ENCODE results near the gene PPTC7.

PPTC7 gene

DNA sequence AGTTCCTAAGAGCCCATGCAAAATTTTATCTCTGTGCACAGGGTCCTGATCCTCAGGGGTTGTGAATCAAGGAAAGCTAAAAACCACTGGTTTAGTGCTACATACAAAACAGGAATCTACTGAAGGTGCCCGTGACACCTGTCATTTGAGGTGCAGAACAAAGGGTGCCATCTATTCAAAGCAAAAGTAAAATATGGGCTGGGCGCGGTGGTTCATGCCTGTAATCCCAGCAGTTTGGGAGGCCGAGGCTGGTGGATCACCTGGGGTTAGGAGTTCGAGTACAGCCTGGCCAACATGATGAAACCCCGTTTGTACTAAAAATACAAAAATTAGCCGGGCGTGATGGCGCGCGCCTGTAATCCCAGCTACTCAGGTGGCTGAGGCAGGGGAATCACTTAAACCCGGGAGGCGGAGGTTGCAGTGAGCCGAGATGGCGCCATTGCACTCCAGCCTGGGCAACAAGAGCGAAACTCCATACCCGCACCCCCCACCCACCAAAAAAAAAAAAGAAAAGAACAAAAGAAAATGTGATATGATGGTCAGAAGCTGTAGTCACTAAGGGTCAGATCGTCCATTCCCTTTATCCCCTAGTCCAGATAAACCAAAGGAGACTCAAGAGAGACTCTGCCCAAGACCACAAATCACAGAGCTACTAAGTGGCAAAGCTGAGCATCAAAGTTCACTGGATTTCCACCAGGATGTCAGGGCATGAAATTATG is 3.4 kb downstream of the PPTC7 start:
- TF ChIP-seq PPARA (CRISPR knock-in tag; IDR thresholded peaks at IDR 0.05; ENCODE audit: borderline replicate concordance) (no peak), TOX (CRISPR knock-in tag; IDR thresholded peaks at IDR 0.05; ENCODE audit: borderline replicate concordance) (no peak), ZFP30 (CRISPR knock-in tag; IDR thresholded peaks at IDR 0.05) (no peak), OSR1 (CRISPR knock-in tag; IDR thresholded peaks at IDR 0.05) (no peak), BACH2 (CRISPR knock-in tag; IDR thresholded peaks at IDR 0.05; ENCODE audit: borderline replicate concordance) (no peak), ZFP3 (CRISPR knock-in tag; IDR thresholded peaks at IDR 0.05) (no peak), SNAI2 (CRISPR knock-in tag; IDR thresholded peaks at IDR 0.05) (no peak)
- TF ChIP-seq, protein P1, sequence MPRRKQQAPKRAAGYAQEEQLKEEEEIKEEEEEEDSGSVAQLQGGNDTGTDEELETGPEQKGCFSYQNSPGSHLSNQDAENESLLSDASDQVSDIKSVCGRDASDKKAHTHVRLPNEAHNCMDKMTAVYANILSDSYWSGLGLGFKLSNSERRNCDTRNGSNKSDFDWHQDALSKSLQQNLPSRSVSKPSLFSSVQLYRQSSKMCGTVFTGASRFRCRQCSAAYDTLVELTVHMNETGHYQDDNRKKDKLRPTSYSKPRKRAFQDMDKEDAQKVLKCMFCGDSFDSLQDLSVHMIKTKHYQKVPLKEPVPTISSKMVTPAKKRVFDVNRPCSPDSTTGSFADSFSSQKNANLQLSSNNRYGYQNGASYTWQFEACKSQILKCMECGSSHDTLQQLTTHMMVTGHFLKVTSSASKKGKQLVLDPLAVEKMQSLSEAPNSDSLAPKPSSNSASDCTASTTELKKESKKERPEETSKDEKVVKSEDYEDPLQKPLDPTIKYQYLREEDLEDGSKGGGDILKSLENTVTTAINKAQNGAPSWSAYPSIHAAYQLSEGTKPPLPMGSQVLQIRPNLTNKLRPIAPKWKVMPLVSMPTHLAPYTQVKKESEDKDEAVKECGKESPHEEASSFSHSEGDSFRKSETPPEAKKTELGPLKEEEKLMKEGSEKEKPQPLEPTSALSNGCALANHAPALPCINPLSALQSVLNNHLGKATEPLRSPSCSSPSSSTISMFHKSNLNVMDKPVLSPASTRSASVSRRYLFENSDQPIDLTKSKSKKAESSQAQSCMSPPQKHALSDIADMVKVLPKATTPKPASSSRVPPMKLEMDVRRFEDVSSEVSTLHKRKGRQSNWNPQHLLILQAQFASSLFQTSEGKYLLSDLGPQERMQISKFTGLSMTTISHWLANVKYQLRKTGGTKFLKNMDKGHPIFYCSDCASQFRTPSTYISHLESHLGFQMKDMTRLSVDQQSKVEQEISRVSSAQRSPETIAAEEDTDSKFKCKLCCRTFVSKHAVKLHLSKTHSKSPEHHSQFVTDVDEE (CRISPR knock-in tag; IDR thresholded peaks at IDR 0.05) = no peak
- ATAC-seq = no peak

DNA sequence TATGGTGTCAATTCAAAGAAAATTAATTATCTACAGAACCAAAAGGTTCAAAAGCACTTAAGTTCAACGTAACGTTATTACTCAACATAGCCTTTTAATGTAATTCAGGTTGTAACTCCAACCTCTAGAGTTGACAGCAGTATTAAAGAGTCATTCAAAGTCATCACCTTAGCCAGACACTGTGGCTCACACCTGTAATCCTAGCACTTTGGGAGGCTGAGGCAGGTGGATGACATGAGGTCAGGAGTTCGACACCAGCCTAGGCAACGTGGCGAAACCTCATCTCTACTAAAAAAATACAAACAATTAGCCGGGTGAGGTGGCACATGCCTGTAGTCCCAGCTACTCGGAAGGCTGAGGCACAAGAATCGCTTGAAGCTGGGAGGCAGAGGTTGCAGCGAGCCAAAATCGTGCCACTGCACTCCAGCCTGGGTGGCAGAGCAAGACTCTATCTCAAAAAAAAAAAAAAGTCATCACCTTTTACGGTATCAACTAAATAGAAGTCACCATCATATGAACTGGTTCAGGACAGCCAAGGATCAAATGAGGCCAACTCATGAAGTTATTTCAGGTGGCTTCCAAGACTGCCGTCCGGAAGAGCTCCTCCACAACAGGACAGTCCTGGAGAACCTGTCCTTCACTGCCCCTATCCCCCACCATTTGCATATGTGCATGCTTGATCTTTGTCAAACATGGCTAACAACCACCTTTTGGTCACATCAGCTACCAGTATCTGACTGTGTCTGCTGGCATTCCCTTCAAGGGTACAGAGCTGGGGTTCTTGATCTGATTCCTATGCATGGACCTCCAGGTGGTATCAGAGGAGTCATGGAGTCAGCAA is 4.2 kb downstream of the PPTC7 start:
- ATAC-seq = no peak
- TF ChIP-seq OSR1 (CRISPR knock-in tag; IDR thresholded peaks at IDR 0.05) (no peak), ZFP3 (CRISPR knock-in tag; IDR thresholded peaks at IDR 0.05) (no peak), CSDC2 (CRISPR knock-in tag; IDR thresholded peaks at IDR 0.05) (no peak), ESRRG (CRISPR knock-in tag; IDR thresholded peaks at IDR 0.05) (no peak), ZNF565 (CRISPR knock-in tag; conservative IDR thresholded peaks at IDR 0.05; ENCODE audit: low read depth) (no peak)
- TF ChIP-seq, protein P1 (CRISPR knock-in tag; IDR thresholded peaks at IDR 0.05) = no peak

- no peak for TF ChIP-seq BACH2 (CRISPR knock-in tag; IDR thresholded peaks at IDR 0.05; ENCODE audit: borderline replicate concordance)
- TF ChIP-seq, protein P1 (CRISPR knock-in tag; IDR thresholded peaks at IDR 0.05) = no peak
- no peak for TF ChIP-seq ESRRG (CRISPR knock-in tag; IDR thresholded peaks at IDR 0.05)
- no peak for TF ChIP-seq TOX (CRISPR knock-in tag; IDR thresholded peaks at IDR 0.05; ENCODE audit: borderline replicate concordance)
- no peak for TF ChIP-seq ZC3H10 (CRISPR knock-in tag; IDR thresholded peaks at IDR 0.05)
- no peak for TF ChIP-seq ZFP30 (CRISPR knock-in tag; IDR thresholded peaks at IDR 0.05)
- no peak for TF ChIP-seq ZFP3 (CRISPR knock-in tag; IDR thresholded peaks at IDR 0.05)
- no peak for TF ChIP-seq ARNTL (CRISPR knock-in tag; IDR thresholded peaks at IDR 0.05; ENCODE audit: borderline replicate concordance, low read depth)
- TF ChIP-seq TCF4 (CRISPR knock-in tag; IDR thresholded peaks at IDR 0.05; ENCODE audit: borderline replicate concordance) = no peak
- TF ChIP-seq, protein P2, sequence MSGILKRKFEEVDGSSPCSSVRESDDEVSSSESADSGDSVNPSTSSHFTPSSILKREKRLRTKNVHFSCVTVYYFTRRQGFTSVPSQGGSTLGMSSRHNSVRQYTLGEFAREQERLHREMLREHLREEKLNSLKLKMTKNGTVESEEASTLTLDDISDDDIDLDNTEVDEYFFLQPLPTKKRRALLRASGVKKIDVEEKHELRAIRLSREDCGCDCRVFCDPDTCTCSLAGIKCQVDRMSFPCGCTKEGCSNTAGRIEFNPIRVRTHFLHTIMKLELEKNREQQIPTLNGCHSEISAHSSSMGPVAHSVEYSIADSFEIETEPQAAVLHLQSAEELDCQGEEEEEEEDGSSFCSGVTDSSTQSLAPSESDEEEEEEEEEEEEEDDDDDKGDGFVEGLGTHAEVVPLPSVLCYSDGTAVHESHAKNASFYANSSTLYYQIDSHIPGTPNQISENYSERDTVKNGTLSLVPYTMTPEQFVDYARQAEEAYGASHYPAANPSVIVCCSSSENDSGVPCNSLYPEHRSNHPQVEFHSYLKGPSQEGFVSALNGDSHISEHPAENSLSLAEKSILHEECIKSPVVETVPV (CRISPR knock-in tag; IDR thresholded peaks at IDR 0.05) = no peak
- TF ChIP-seq SNAI2 (CRISPR knock-in tag; IDR thresholded peaks at IDR 0.05) = no peak
- TF ChIP-seq PATZ1 (CRISPR knock-in tag; IDR thresholded peaks at IDR 0.05; ENCODE audit: borderline replicate concordance) = no peak
- ATAC-seq = peak; percentile 50
Measured at GRCh38 chr12:110577864-110578693, 5.0 kb downstream of the PPTC7 start.

Measured in SK-N-SH treated with all-trans-retinoic acid at 6 μM for 48 hours (cell line).